ENCODE data around the gene ERC1.

ERC1 gene

DNA sequence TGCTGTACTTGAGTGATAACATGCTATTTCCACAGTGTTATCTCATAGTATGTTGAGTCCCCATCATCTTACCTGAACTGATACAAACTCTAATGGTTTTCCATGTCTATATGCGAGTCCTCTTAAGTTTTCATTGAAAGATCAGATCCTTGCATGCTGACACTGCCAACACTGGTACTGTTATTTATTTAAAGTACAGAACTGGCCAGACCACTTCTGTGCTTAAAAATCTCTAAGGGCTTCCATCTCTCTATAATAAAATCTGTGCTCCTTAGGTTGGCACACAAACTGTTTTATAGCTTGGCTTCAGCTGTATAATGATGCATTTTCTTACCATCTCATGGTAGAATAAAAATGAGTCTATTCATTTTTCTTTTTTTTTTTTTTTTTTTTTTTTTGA lies 188.1 kb downstream of the ERC1 start:
- no peaks in the 10 kb centered on the region for H3K27me3 ChIP-seq (ENCODE audit: insufficient read depth, poor library complexity, severe bottlenecking)
- TF ChIP-seq GABPA (IDR thresholded peaks at IDR 0.05; ENCODE audit: low read depth) (no peak), POLR2AphosphoS5 (IDR thresholded peaks at IDR 0.05; ENCODE audit: low read depth) (no peak), SPI1 (IDR thresholded peaks at IDR 0.05; ENCODE audit: borderline replicate concordance, low read depth) (no peak)
- TF ChIP-seq, protein P1, sequence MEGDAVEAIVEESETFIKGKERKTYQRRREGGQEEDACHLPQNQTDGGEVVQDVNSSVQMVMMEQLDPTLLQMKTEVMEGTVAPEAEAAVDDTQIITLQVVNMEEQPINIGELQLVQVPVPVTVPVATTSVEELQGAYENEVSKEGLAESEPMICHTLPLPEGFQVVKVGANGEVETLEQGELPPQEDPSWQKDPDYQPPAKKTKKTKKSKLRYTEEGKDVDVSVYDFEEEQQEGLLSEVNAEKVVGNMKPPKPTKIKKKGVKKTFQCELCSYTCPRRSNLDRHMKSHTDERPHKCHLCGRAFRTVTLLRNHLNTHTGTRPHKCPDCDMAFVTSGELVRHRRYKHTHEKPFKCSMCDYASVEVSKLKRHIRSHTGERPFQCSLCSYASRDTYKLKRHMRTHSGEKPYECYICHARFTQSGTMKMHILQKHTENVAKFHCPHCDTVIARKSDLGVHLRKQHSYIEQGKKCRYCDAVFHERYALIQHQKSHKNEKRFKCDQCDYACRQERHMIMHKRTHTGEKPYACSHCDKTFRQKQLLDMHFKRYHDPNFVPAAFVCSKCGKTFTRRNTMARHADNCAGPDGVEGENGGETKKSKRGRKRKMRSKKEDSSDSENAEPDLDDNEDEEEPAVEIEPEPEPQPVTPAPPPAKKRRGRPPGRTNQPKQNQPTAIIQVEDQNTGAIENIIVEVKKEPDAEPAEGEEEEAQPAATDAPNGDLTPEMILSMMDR (IDR thresholded peaks at IDR 0.05; ENCODE audit: insufficient read depth, low read length) = no peak
- TF ChIP-seq, protein P2, sequence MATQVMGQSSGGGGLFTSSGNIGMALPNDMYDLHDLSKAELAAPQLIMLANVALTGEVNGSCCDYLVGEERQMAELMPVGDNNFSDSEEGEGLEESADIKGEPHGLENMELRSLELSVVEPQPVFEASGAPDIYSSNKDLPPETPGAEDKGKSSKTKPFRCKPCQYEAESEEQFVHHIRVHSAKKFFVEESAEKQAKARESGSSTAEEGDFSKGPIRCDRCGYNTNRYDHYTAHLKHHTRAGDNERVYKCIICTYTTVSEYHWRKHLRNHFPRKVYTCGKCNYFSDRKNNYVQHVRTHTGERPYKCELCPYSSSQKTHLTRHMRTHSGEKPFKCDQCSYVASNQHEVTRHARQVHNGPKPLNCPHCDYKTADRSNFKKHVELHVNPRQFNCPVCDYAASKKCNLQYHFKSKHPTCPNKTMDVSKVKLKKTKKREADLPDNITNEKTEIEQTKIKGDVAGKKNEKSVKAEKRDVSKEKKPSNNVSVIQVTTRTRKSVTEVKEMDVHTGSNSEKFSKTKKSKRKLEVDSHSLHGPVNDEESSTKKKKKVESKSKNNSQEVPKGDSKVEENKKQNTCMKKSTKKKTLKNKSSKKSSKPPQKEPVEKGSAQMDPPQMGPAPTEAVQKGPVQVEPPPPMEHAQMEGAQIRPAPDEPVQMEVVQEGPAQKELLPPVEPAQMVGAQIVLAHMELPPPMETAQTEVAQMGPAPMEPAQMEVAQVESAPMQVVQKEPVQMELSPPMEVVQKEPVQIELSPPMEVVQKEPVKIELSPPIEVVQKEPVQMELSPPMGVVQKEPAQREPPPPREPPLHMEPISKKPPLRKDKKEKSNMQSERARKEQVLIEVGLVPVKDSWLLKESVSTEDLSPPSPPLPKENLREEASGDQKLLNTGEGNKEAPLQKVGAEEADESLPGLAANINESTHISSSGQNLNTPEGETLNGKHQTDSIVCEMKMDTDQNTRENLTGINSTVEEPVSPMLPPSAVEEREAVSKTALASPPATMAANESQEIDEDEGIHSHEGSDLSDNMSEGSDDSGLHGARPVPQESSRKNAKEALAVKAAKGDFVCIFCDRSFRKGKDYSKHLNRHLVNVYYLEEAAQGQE (IDR thresholded peaks at IDR 0.05; ENCODE audit: insufficient replicate concordance, low read depth) = no peak
- no peak overlapping the region for H3K27ac ChIP-seq (replicated peaks)
- no peak for DNase-seq (ENCODE audit: low read depth in 1 of 2, low spot score in 1 of 2)
- no peak overlapping the region for H3K4me3 ChIP-seq (replicated peaks; ENCODE audit: insufficient read depth, low read length)

DNA sequence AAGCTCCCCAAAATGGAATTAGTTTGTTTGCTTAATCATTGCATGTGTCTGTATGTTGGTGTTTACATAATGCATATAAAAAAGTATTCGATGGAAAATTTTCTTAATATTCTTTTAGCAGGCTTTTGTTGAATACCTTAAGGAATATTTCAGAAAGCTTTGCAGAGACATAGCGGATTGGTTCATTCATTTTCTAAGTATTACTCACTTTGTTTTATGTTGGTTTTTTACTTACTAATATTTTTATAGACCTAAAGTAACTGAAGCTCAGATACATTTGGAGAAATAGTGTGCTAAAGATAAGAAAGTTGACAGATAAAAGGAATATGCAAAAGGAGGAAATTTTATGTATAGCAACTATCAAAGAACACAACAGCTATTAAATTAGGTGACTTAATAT lies 191.0 kb downstream of the ERC1 start:
- DNase-seq (ENCODE audit: low read depth in 1 of 2, low spot score in 1 of 2) = no peak
- Histone ChIP-seq H3K27ac (replicated peaks) (no peak overlapping the region), H3K4me3 (replicated peaks; ENCODE audit: insufficient read depth, low read length) (no peak overlapping the region), H3K27me3 (ENCODE audit: insufficient read depth, poor library complexity, severe bottlenecking) (no peaks in the 10 kb centered on the region)
- TF ChIP-seq, protein P1 (IDR thresholded peaks at IDR 0.05; ENCODE audit: insufficient read depth, low read length) = no peak
- TF ChIP-seq GABPA (IDR thresholded peaks at IDR 0.05; ENCODE audit: low read depth) (no peak), SPI1 (IDR thresholded peaks at IDR 0.05; ENCODE audit: borderline replicate concordance, low read depth) (no peak), POLR2AphosphoS5 (IDR thresholded peaks at IDR 0.05; ENCODE audit: low read depth) (no peak)
- TF ChIP-seq, protein P2 (IDR thresholded peaks at IDR 0.05; ENCODE audit: insufficient replicate concordance, low read depth) = no peak

DNA sequence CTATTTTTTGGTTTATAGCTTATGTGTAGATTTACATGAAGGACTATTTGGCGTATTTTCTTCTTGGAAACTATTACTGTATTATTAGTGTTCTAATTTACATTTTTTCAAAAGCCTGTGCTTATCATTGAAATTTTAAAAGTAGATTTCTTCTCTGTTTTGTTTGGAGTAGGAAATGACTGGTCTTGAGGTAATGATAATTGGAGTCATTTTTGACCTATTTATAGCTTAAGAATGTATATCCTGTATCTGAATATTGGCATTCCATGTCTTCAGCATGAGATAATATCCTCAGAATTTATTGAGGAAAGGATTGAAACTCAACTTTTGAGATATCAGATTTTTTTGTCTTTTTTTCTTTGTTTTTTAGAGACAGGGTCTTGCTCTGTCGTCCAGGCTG lies 193.4 kb downstream of the ERC1 start:
- TF ChIP-seq, protein P2 (IDR thresholded peaks at IDR 0.05; ENCODE audit: insufficient replicate concordance, low read depth) = no peak
- TF ChIP-seq POLR2AphosphoS5 (IDR thresholded peaks at IDR 0.05; ENCODE audit: low read depth) (no peak), GABPA (IDR thresholded peaks at IDR 0.05; ENCODE audit: low read depth) (no peak), SPI1 (IDR thresholded peaks at IDR 0.05; ENCODE audit: borderline replicate concordance, low read depth) (no peak)
- TF ChIP-seq, protein P1 (IDR thresholded peaks at IDR 0.05; ENCODE audit: insufficient read depth, low read length) = no peak
- Histone ChIP-seq H3K4me3 (replicated peaks; ENCODE audit: insufficient read depth, low read length) (no peak overlapping the region), H3K27me3 (ENCODE audit: insufficient read depth, poor library complexity, severe bottlenecking) (no peaks in the 10 kb centered on the region), H3K27ac (replicated peaks) (no peak overlapping the region)
- DNase-seq (ENCODE audit: low read depth in 1 of 2, low spot score in 1 of 2) = no peak
